ENCODE results near the gene A4GALT.
A peak's percentile ranks its signal among the peaks of the same experiment; 100 is the strongest.

Gene A4GALT

GRCh38 chr22:42707496-42707895, 13.2 kb downstream of the A4GALT start:
- intact Hi-C loops (cut with DNase I) = no loop called here
- DNase-seq = no peak

- DNase-seq = no peak
- intact Hi-C loops (cut with DNase I) = no loop called here
These were observed 15.8 kb downstream of the A4GALT start for GRCh38 chr22:42704896-42705295.

- intact Hi-C loops (cut with DNase I) = no loop called here
- DNase-seq = peak in 1 of 10 donors; percentile 15
These were observed 18.0 kb downstream of the A4GALT start for GRCh38 chr22:42702675-42703074.

GRCh38 chr22:42701694-42702093, 19.0 kb downstream of the A4GALT start:
- intact Hi-C loops (cut with DNase I) = no loop called here
- DNase-seq = no peak

- intact Hi-C loops (cut with DNase I) = no loop called here
These were observed 19.8 kb downstream of the A4GALT start for GRCh38 chr22:42700901-42701300.

GRCh38 chr22:42700355-42700754, 20.3 kb downstream of the A4GALT start:
- intact Hi-C loops (cut with DNase I) = no loop called here
- no peak for DNase-seq

More at GRCh38 chr22:42700901-42701300, 19.8 kb downstream of the A4GALT start:
- peak in 1 of 10 donors; percentile 54 for DNase-seq

- DNase-seq = peak in 2 of 10 donors; percentile 55 to 69
- intact Hi-C loops (cut with DNase I) = no loop called here
These were observed 20.7 kb downstream of the A4GALT start for GRCh38 chr22:42699976-42700352.

- DNase-seq = peak in 1 of 10 donors; percentile 47
- intact Hi-C loops (cut with DNase I) = no loop called here
These were observed 21.2 kb downstream of the A4GALT start for GRCh38 chr22:42699281-42699975.

GRCh38 chr22:42697542-42698013, 23.1 kb downstream of the A4GALT start:
- intact Hi-C loops (cut with DNase I) = no loop called here
- DNase-seq = no peak

GRCh38 chr22:42696331-42696967, 24.2 kb downstream of the A4GALT start:
- DNase-seq = peak in 1 of 10 donors; percentile 26
- intact Hi-C loops (cut with DNase I) = no loop called here

- peak in 3 of 10 donors; percentile 50 to 88 (median 76) for DNase-seq
- intact Hi-C loops (cut with DNase I) = no loop called here
These were observed 25.4 kb downstream of the A4GALT start for GRCh38 chr22:42695294-42695693.

GRCh38 chr22:42693763-42694683, 26.6 kb downstream of the A4GALT start:
- intact Hi-C loops (cut with DNase I) = no loop called here
- DNase-seq = peak in 2 of 10 donors; percentile 50 to 75

GRCh38 chr22:42693055-42693762, 27.5 kb downstream of the A4GALT start:
- DNase-seq = peak in 2 of 10 donors; percentile 43 to 78
- intact Hi-C loops (cut with DNase I) = no loop called here

GRCh38 chr22:42692239-42693054, 28.2 kb downstream of the A4GALT start:
- intact Hi-C loops (cut with DNase I) = no loop called here
- peak in 1 of 10 donors; percentile 44 for DNase-seq

GRCh38 chr22:42691440-42691839, 29.2 kb downstream of the A4GALT start:
- intact Hi-C loops (cut with DNase I) = no loop called here
- peak in 2 of 10 donors; percentile 52 for DNase-seq

GRCh38 chr22:42688241-42689211, 32.1 kb downstream of the A4GALT start:
- intact Hi-C loops (cut with DNase I) = no loop called here
- DNase-seq = peak in 7 of 10 donors; percentile 26 to 83 (median 48)

GRCh38 chr22:42686756-42687491, 33.7 kb downstream of the A4GALT start:
- intact Hi-C loops (cut with DNase I) = no loop called here
- peak in 2 of 10 donors; percentile 47 to 72 for DNase-seq

Data from posterior cingulate gyrus (tissue), 11 donors.